Endothelial cell of umbilical vein (primary cell): ENCODE measurements around the gene ZBTB21. TPM values are rescaled to one million over a fixed set of nuclear protein-coding genes. Genes with fewer than 3 reads are reported as not detected.

ENCODE experiments used
- BruUV-seq: library from RNA; stranded (reverse); fragments of 400-500 nt; replicated peaks from 2 replicates; lab custom pipeline; 2021; lab: Mats Ljungman, UMichigan
- CTCF ChIA-PET: fragments of 300-600, 350-600 bp; sonication (Branson Sonifier 250); formaldehyde crosslinking; loops from one replicate; lab custom pipeline; 2021; ENCODE audit warnings: antibody characterized with exemption, inconsistent platforms; lab: Charles Lee
- POLR2A ChIA-PET: fragments of 300-600, 350-600 bp; sonication (Branson Sonifier 250); formaldehyde crosslinking; loops from one replicate; lab custom pipeline; 2021; ENCODE audit warnings: antibody characterized with exemption, inconsistent platforms; lab: Charles Lee
- DNase-seq: peaks from one replicate; pipeline ENCODE4 v3.0.0-alpha.2; 2011; ENCODE audit warnings: low read depth, low spot score
- FAIRE-seq: peaks from 2 replicates; lab custom pipeline; 2011; peaks lifted over from hg19 to GRCh38; lab: Jason Lieb, UNC
- H2AFZ ChIP-seq: 2 replicates; pipeline ENCODE4 v1.6.0; 2012; ENCODE audit warnings: low read depth, low read length, control low read depth, inconsistent platforms
- H3K27ac ChIP-seq: 2 replicates; pipeline ENCODE4 v1.5.1; 2011; ENCODE audit warnings: low read depth, mild to moderate bottlenecking, control low read depth, low read length, moderate library complexity; ENCODE audit not compliant: insufficient read depth
- H3K27me3 ChIP-seq, 2 experiments: 2 replicates each; pipeline versions ENCODE4 v1.6.0 to v1.6.1; 2011; ENCODE audit warnings: low read length in 2 of 2, mixed read lengths in 1 of 2; ENCODE audit not compliant: control insufficient read depth in 2 of 2, insufficient read depth in 2 of 2
- H3K36me3 ChIP-seq, 2 experiments: 2 replicates in 1 of 2; 3 replicates in 1 of 2; pipeline ENCODE4 v1.5.1; 2011; ENCODE audit warnings: low read length in 2 of 2, mild to moderate bottlenecking in 1 of 2, moderate library complexity in 1 of 2; ENCODE audit not compliant: control insufficient read depth in 2 of 2, insufficient read depth in 2 of 2; ENCODE audit errors: extremely low read depth in 1 of 2
- H3K4me1 ChIP-seq: 3 replicates; pipeline ENCODE4 v1.5.1; 2011; ENCODE audit warnings: mild to moderate bottlenecking, low read length; ENCODE audit not compliant: control insufficient read depth, insufficient read depth; ENCODE audit errors: extremely low read depth
- H3K4me2 ChIP-seq: 2 replicates; pipeline ENCODE4 v1.6.1; 2011; ENCODE audit warnings: low read length, control low read depth, mixed read lengths; ENCODE audit not compliant: insufficient read depth
- H3K4me3 ChIP-seq, 3 experiments: fragments of 200-600 bp in 1 of 3; sonication (generic), shearing (Covaris generic) in 1 of 3; replicated peaks in 1 of 3; 2 replicates each; pipeline ENCODE4 v1.5.1; 2011 to 2016; ENCODE audit warnings: control low read depth in 3 of 3, low read length in 3 of 3, mild to moderate bottlenecking in 2 of 3, inconsistent platforms in 1 of 3, low read depth in 1 of 3, moderate library complexity in 1 of 3; ENCODE audit not compliant: insufficient read depth in 1 of 3
- H3K79me2 ChIP-seq: 2 replicates; pipeline ENCODE4 v1.6.0; 2012; ENCODE audit warnings: low read length, inconsistent platforms; ENCODE audit not compliant: control insufficient read depth, insufficient read depth
- H3K9ac ChIP-seq: replicated peaks from 2 replicates; pipeline ENCODE3; 2011; ENCODE audit warnings: low read length, control low read depth; ENCODE audit not compliant: insufficient read depth; ENCODE audit errors: extremely low read depth
- H3K9me1 ChIP-seq: replicated peaks from 3 replicates; pipeline ENCODE4 v1.6.0; 2011; ENCODE audit warnings: mild to moderate bottlenecking, low read length; ENCODE audit not compliant: control insufficient read depth, insufficient read depth; ENCODE audit errors: extremely low read depth
- H3K9me3 ChIP-seq: replicated peaks from 2 replicates; pipeline ENCODE4 v1.5.1; 2012; ENCODE audit warnings: low read length, inconsistent platforms; ENCODE audit not compliant: control insufficient read depth, insufficient read depth
- H4K20me1 ChIP-seq: replicated peaks from 2 replicates; pipeline ENCODE3; 2011; ENCODE audit warnings: mild to moderate bottlenecking, low read length; ENCODE audit not compliant: control insufficient read depth, insufficient read depth; ENCODE audit errors: extremely low read depth
- CTCF ChIP-seq, 2 donors: IDR thresholded peaks; 1 replicate in 1 of 2; 2 replicates in 1 of 2; pipeline ENCODE4 v1.5.1; 2011; ENCODE audit warnings: low read length in 2 of 2, mild to moderate bottlenecking in 2 of 2, moderate library complexity in 2 of 2, control low read depth in 1 of 2, inconsistent platforms in 1 of 2, low read depth in 1 of 2; ENCODE audit not compliant: insufficient read depth in 1 of 2; ENCODE audit errors: extremely low read depth in 1 of 2
- EZH2 ChIP-seq: IDR thresholded peaks from 2 replicates; pipeline ENCODE4 v1.6.1; 2012; ENCODE audit warnings: borderline replicate concordance, low read depth, mild to moderate bottlenecking, moderate library complexity, low read length, inconsistent platforms; ENCODE audit not compliant: severe bottlenecking
- FOS ChIP-seq: IDR thresholded peaks from 2 replicates; pipeline ENCODE4 v1.6.1; 2011; ENCODE audit warnings: mild to moderate bottlenecking, low read length, moderate library complexity, borderline replicate concordance; ENCODE audit not compliant: insufficient read depth
- GATA2 ChIP-seq: IDR thresholded peaks from 2 replicates; pipeline ENCODE4 v1.7.0; 2011; ENCODE audit warnings: low read depth, mild to moderate bottlenecking, moderate library complexity, mixed read lengths, low read length; ENCODE audit not compliant: insufficient read length, insufficient read depth
- JUN ChIP-seq: IDR thresholded peaks from 2 replicates; pipeline ENCODE4 v1.6.1; 2011; ENCODE audit warnings: borderline replicate concordance, low read depth; ENCODE audit not compliant: insufficient read length, insufficient read depth
- MAX ChIP-seq: IDR thresholded peaks from 2 replicates; pipeline ENCODE4 v1.6.1; 2011; ENCODE audit not compliant: insufficient read depth, insufficient read length
- MYC ChIP-seq: IDR thresholded peaks from one replicate; pipeline ENCODE4 v1.6.1; 2011; ENCODE audit warnings: mild to moderate bottlenecking, low read depth, low read length
- POLR2A ChIP-seq: IDR thresholded peaks from 2 replicates; pipeline ENCODE4 v1.6.1; 2012; ENCODE audit warnings: low read depth, mild to moderate bottlenecking, control low read depth, low read length
- POLR2AphosphoS5 ChIP-seq: IDR thresholded peaks from 2 replicates; pipeline ENCODE4 v1.6.1; 2012; ENCODE audit warnings: low read depth, mild to moderate bottlenecking, control low read depth, low read length, moderate library complexity; ENCODE audit not compliant: insufficient read depth
- dilution Hi-C: fragments of 300-500 bp; cut with MboI; formaldehyde crosslinking; loops from one replicate; pipeline ENCODE4 v1.15.0; 2019; ENCODE audit warnings: low sequenced_read_pairs; ENCODE audit not compliant: extremely low pct_ligation_motif_present
- intact Hi-C: fragments of 100-400 bp; cut with micrococcal nuclease; formaldehyde crosslinking; loops from one replicate; pipeline ENCODE4 v1.10.0; 2022
- polyA plus RNA-seq, 4 experiments: library from polyadenylated mRNA; depleted of rRNA in 3 of 4; stranded (reverse) in 3 of 4; unstranded in 1 of 4; fragments of >200 nt; gene quantifications; 2 replicates each; pipeline versions ENCODE4 v1.2.1 to v1.2.3, GENCODE V29; 2011 to 2012; ENCODE audit warnings: missing spikeins in 1 of 4
- total RNA-seq: library from RNA; stranded (reverse); gene quantifications from 2 replicates; pipeline ENCODE4 v1.2.3, GENCODE V29; 2021

ZBTB21 gene
- total and polyA plus RNA-seq, 2 donors (not counting 3 experiments of a cell fraction or from before 2014, with no cell fraction given): 2.8 to 12.4 TPM

- H3K9me3 ChIP-seq: no peaks in the 10 kb centered on the region
- H3K4me3 ChIP-seq: no peak overlapping the region
- no peaks in the 10 kb centered on the region for H4K20me1 ChIP-seq
- intact Hi-C loops (no loop called here), dilution Hi-C loops (no loop called here)
- H3K27ac ChIP-seq: no peak overlapping the region
- peaks cover 0 to 4% of the 10 kb centered on the region in 2 experiments for H3K27me3 ChIP-seq
- TF ChIP-seq CTCF (IDR thresholded peaks at IDR 0.05; ENCODE audit: extremely low read depth in 1 of 2, insufficient read depth in 1 of 2, low read depth in 1 of 2, low read length in 2 of 2) (no peak), JUN (no peak), MAX (no peak), FOS (no peak), POLR2A (no peak), MYC (no peak), GATA2 (no peak), POLR2AphosphoS5 (no peak), EZH2 (no peak)
- H3K79me2 ChIP-seq: no peaks in the 10 kb centered on the region
- H3K36me3 ChIP-seq: no peaks in the 10 kb centered on the region
- FAIRE-seq (no peak), DNase-seq (no peak)
- no peaks in the 10 kb centered on the region for H3K9me1 ChIP-seq
- ChIA-PET POLR2A (no interaction called here), CTCF (no interaction called here)
- no peak overlapping the region for H3K4me2 ChIP-seq
- H3K9ac ChIP-seq: no peak overlapping the region
- BruUV-seq: no TSS peak
- peaks cover 5% of the 10 kb centered on the region for H3K4me1 ChIP-seq
- H2AFZ ChIP-seq: no peak overlapping the region
Measured at GRCh38 chr21:42036313-42036712, 26.2 kb upstream of the ZBTB21 start.
